Left kidney (tissue), 2 donors: ENCODE data around the gene TGFBRAP1. TPM values are rescaled to one million over a fixed set of nuclear protein-coding genes. Genes with fewer than 3 reads are reported as not detected.
"Not testable (repeated sequence)": the region's sequence is repeated elsewhere in the genome, so short reads cannot be mapped to it uniquely, and the experiment has no call there.

Source experiments
- DNase-seq: peaks from one replicate; pipeline ENCODE4 v3.0.0-alpha.2; 2013
- polyA plus RNA-seq: library from polyadenylated mRNA; unstranded; fragments of 120-200 nt; gene quantifications from one replicate; pipeline ENCODE4 v1.2.1, GENCODE V29; 2013; ENCODE audit not compliant: insufficient read length

Gene TGFBRAP1
- polyA plus RNA-seq, 1 donor: 15.8 TPM

DNA sequence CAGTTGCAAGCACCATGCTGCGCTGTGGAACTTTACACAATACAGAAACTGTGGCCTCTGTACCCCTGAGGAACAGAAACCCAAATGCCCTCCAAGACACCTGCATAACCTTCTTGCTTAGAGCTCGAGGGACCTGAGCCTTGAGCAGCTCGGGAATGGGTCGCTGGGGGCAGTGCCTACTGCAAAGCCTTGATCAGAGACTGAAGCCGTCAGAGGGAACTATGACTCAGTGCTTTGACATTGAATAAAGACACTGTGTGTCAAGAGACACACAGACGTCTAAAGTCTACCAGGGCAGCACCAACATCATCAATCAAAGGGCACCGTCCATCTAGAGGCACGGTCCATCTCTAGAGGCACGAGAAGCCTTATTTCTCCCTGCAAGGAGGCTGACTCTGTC, 57.4 kb downstream of the TGFBRAP1 start:
- no peak for DNase-seq

DNA sequence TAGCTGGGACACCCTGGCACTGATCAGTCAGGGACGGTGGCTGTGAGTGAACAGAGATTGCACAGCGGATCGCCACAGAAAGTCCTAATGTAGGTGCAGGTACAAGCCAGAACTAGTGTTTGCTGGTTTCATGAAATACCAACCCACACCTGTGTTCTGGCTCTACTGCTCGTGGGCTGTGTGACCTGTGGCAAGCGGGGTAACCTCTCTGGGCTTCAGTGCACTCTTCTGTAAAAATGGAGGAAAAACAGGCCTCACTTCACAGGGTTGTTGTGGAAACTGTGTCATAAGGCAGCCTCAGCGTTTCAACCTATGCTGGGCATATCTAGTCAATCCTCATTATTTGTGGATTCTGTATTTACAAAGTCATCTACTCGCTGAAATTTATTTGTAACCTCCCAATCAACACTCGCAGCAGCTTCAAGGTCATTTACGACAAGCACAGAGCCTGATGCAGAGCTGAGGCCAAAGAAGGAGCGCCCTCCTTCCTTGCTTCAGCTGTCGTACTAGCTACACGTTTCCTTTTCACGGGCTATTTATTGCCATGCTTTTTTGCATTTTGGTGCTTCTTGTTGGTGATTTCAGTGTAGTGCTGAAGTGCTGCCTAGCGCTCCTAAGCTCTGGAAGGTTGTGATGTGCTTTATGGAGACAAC, 58.0 kb downstream of the TGFBRAP1 start:
- DNase-seq: no peak

DNA sequence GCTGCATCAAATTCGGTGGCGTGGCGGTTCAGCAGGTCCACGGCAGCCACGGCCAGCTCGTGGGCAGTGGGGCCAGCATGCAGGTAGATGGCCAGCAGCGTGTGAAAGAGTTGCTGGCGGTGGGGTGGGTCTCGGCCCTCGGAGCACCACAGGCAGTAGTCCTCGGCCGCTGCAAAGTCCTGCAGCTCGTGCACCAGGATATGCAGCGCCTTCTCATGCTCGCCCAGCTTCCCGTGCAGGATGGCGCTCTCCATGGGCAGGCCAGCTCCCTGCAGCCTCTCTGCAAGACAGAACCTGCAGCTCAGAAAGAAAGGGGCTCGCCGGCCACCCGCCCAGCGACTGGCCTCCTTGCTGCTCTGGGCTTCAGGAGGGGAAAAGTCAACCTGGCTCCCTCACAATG, 60.1 kb downstream of the TGFBRAP1 start:
- no peak for DNase-seq

DNA sequence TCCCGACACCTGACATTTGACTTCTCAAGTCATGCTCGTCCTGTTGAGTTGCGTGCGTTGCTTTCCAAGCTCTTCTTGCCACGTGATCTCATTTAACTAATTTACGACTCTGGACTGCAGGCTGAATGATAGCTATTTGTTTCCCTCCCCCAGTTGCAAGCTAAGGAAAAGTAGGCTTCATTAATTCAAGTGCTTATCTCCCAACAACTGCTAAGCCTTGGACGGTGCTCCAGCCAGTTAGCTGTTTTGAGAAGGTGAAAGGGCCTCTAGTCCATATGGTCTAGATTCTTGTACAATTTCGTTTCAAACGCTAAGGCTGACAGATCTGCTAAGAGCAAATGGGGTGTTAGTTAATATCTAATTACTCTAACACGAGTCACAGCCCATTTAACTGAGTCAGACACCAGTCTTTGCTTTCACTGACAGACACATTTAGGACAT, 66.9 kb downstream of the TGFBRAP1 start:
- peak; percentile 66 for DNase-seq

DNA sequence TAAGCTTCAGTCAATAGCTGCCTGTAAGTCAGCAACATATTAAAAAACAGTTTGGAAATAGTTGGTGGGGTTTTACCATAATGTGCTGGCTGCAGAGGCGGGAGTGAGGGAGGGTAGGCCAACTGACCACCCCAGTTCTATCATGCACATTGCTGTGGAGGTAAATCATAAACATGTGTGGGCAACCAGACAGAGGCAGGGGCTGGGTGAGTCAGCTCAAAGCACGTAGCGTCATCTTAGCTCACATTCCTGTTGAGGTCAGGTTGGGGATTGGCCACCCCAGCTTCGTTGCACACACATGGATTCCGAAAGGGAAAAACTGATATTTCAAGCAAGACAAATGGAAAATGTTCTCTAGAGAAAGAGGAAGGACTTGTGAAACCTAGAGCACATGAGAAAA, 68.5 kb downstream of the TGFBRAP1 start:
- DNase-seq: no peak

DNA sequence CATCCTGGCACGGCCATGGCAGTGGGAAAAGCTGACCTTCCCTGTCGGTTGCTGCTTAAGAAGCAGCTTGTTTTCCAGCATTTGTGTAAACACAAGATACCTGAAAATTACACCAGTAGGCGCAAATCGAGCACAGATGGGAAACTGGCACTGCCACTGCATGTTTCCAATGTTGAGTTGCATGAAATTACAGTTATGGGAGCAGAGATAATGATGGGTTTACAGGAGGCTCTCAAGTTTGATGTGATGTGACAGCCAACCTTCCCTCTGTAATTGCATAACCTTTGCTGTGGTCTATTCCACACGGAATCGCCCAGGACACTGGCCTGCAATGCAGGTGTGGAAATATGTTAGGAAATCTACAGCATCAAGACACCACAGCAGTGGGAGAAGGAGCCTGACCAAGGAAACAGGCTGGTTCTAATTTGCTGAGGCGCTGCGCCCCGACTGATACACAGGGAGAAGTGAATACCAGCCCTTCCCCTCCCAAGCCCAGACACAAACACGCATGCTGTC, 70.6 kb downstream of the TGFBRAP1 start:
- no peak for DNase-seq

DNA sequence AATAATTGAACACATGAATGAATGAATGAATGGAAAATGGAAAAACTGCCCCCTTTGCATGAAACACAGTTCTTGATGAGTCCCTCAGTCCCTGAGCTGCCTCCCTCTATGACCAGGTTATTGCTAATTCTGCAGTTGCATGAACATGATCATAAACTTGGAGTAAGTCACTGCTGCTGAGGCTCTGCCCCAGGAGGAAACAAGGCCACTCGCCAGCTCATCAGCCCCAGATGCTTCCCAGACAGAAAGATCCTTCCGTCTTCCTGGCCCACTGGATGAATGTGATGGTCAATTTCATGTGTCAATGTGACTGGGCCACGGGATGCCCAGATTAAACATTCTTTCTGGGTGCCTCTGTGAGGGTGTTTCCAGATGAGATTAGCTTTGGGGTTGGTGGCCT, 71.6 kb downstream of the TGFBRAP1 start:
- DNase-seq: no peak

DNA sequence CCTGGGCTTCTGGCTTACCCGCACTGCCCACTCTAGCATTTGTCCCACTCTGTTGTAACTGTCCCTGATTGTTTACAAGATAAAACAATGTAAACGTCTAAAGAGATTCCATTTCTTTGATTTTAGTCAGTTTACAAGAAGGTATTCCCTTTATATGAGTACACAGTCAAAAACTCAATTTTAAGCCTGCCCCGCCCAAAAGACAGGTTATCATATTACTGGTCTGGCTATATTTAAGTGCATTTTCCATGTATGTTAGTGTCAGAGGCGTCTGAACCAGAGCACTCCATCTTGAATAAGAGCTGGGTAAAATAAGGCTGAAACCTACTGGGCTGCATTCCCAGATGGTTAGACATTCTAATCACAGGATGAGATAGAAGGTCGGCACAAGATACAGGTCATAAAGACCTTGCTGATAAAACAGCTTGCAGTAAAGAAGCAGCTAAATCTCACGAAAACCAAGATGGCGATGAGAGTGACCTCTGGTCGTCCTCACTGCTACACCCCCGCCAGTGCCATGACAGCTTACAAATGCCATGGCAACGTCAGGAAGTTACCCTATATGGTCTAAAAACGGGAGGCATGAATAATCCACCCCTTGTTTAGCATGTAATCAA, 73.0 kb downstream of the TGFBRAP1 start:
- no peak for DNase-seq

DNA sequence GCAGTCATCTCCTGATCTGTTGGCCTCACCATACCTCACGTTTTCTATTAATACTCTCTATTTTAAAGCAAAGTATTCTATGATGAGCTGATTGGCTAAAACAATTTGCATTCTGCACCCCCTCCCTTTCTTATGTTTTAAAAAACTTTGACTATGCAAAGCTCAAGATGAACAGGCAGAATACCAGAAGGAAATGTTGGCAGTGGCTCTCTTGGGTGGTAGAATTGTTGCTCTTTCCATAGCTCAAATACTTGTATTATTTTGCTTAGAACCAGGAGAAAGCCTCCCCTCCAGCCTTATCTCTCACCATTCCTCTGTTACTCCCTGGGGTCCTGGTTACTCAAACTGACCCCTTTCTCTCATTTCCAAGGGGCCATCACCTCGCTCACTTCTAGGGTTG, 73.6 kb downstream of the TGFBRAP1 start:
- DNase-seq: no peak

DNA sequence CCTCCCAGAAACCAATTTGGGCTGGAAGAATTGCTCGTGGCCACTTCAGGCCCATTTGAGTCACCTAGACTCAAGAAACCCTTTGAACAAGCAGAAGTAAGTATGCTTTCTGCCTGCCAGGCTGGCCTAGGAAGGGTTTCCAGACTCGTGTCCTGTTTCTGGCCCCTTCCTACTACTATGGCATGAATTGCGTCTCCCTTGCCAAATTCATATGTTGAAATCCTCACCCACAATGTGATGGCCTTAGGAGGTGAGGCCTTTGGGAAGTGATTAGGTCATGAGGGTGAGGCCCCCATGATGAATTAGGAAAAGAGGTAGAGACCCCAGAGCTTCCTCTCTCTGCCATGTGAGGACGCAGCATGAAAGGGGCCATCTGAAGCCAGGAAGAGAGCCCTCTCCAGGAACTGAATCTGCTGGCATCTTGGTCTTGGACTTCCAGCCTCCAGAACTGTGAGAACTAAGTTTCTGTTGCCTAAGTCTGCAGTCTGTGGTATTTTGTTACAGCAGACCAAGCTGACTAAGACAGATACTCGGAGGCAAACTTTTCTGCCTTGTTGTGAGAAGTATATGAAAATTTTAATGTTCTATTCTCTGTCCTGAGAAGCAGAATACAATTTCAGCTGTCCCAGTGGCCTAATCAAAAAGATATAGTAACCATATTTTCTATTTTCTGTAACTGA, 74.9 kb downstream of the TGFBRAP1 start:
- no peak for DNase-seq

DNA sequence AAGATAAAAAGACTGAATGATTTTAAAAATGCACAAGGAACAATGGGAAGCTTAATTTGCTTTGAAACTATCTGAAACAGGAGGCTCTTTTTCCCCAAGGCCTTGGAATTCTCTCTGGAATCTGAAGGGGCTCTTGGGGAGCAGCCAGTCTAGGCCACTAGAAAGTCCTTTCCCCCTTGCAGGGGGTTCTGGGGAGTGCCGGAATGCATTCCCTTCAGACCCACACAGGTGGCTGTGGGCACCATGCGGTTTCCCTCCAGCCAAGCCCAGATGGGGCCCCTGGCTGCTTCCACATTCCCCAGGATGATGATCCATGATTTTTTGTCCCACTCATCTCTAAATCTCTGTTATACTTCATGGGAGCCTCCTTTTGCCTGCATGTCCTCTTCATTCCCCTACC, 77.3 kb downstream of the TGFBRAP1 start:
- no peak for DNase-seq

DNA sequence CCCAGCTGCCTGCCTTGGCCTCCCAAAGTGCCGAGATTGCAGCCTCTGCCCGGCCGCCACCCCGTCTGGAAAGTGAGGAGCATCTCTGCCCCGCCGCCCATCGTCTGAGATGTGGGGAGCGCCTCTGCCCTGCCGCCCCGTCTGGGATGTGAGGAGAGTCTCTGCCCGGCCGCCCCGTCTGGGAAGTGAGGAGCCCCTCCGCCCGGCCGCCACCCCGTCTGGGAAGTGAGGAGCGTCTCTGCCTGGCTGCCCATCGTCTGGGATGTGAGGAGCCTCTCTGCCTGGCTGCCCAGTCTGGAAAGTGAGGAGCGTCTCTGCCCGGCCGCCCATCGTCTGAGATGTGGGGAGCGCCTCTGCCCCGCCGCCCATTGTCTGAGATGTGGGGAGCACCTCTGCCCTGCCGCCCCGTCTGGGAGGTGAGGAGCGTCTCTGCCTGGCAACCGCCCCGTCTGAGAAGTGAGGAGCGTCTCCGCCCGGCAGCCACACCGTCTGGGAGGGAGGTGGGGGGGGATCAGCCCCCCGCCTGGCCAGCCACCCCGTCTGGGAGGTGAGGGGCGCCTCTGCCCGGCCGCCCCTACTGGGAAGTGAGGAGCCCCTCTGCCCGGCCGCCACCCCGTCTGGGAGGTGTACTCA, 78.4 kb downstream of the TGFBRAP1 start:
- not testable (repeated sequence) for DNase-seq

DNA sequence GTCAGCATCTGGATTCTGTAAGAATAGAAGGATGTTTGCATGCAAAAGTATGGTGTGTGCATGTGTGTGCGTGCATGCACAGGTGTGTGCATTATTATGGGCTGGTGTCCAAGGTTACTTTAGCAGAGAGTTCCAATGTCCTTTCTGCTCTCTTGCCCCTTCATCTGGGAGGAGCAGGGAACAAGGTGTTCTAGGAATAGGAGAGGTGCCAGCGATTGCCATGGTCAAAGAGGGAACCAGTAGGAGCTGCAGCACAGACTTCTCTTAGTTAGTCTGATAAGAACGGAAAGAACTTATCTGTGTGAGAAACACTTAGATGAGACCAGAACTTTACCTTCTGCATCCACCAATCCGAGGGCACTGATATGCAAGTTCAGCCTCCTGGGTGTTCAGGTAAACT, 79.6 kb downstream of the TGFBRAP1 start:
- DNase-seq: no peak

DNA sequence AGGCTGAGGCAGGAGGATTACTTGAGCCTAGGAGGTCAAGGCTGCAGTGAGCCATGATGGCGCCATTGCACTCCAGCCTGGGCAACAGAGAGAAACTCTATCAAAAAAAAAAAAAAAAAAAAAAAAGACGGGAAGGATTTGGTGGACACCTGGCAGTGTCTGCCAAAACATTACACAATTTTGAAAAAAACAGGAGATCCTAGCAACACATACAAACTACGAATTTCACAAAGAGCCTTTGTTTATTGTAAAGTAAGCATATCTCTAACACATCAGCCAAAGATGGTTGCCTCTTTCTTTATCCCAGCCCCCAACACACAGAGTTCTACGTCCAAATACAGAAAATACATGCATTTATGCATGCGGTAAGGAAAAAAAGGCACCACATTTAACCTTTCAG, 80.4 kb downstream of the TGFBRAP1 start:
- DNase-seq: no peak

DNA sequence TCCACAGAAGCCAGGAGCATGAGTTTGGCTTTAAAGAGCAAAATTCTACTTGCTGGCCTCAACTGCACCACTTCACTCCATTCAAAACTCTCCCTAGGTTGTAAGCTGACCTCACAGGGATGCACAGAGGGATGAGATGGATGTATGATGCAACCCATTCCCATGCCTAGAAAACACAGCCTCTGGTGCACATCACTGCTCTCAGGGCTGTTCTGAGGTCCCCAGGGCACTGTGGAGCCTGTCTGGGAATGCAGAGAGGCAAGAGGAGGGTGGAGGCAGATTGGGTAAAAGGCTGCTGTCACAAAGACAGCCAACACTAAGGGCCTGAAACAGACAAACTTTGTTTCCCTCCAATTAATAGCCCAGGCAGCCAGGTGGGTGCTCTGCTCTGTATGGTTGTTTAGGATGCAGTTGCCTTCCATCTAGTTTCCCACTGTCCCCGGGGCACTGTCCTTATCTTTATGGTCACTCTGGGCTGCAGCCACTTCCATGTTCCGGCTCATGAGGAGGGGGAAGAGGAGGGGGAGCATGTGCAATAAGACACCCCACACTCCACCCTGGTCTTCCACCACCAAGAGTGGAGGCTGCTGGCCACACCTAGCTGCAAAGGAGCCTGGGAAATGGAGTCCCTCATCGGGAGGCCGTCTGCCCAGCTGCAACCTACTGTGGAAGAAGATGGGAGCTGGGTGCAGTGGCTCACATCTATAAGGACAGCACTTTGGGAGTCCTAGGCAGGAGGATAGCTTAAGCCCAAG, 81.0 kb downstream of the TGFBRAP1 start:
- DNase-seq: no peak

DNA sequence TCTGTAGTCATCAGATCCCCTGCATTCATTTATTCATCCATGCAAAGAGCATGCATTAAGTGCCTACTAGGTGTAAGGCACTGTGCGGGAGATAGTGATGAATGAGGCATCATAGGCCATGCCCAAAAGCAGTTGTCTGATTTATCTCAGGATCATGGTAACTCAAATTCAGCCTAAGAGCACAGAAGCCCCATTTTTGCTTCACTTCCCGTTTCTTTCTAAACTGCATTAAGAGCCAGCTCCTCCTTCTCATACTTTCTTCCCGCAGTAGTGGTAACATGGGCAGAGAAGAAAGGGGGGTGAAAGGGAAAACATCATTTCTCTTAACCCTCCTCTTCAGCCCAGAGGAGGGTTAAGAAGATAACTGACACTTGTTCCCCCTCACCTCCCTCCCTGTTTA, 85.1 kb downstream of the TGFBRAP1 start:
- DNase-seq: no peak

DNA sequence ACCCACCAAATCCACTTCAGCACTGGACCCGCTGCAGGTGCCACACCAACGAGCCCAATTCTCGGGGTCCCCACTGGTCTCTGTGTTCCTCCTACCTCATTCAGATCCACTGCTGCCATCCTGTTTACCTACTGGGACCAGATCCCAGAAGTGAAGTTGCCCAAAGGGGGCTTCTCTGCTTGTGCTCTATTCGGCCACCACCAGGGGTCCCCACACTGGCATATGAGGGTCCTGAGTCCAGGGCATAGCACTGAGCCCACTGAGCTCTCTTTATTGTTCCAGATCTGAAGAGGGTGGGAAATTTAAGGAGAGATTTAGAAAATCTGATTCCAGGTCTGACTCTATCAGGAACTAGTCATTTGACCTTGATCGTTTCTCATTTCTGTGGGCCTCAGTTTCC, 85.6 kb downstream of the TGFBRAP1 start:
- DNase-seq: no peak

DNA sequence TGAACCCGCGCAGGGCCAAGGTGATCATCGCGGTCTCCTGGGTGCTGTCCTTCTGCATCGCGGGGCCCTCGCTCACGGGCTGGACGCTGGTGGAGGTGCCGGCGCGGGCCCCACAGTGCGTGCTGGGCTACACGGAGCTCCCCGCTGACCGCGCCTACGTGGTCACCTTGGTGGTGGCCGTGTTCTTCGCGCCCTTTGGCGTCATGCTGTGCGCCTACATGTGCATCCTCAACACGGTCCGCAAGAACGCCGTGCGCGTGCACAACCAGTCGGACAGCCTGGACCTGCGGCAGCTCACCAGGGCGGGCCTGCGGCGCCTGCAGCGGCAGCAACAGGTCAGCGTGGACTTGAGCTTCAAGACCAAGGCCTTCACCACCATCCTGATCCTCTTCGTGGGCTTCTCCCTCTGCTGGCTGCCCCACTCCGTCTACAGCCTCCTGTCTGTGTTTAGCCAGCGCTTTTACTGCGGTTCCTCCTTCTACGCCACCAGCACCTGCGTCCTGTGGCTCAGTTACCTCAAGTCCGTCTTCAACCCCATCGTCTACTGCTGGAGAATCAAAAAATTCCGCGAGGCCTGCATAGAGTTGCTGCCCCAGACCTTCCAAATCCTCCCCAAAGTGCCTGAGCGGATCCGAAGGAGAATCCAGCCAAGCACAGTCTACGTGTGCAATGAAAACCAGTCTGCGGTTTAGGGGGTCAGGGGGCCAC, 87.1 kb downstream of the TGFBRAP1 start:
- DNase-seq: no peak

DNA sequence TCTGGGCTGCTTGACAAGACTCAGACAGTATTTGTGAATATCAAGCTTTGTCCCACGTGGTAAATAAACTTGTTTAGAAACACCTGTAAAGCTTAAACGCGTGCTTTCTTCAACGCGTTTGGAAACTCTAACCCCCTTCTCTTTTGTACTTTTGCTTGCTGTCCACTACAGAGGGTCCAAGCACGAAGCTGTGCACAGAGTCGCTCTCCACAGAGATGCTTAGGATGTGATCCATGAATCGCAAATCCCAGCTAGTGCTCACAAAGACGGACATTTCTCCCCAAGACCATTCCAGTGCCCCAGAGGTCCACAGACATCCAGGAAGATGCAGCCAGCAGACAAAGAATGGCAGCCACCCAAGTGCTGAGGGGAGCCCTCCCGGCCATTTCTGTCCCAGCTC, 88.1 kb downstream of the TGFBRAP1 start, which contains the start of gene GPR45:
GPR45 (plus strand) TSS at position 301 of the 400 bp plus-strand sequence. CDS start 116 bp downstream, outside the sequence.
- DNase-seq: no peak

DNA sequence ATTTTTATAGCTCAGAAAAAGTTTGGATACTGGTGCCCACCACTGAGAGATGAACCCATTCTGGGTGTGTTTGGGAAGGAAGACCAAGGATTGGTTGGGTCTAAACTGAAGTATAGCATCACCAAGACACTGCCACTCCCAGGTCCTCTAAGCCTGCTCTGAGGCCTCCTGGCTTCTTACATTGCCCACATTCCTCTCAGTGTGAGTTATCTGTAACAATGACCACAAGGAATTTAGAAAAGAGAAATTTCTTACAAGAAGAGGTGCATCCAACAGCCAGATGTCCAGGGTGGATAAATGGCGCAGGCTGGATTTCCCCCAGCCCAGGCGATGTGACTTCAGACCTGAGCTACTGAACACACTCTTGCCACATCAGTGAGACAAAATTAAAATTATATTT, 89.6 kb downstream of the TGFBRAP1 start:
- no peak for DNase-seq

DNA sequence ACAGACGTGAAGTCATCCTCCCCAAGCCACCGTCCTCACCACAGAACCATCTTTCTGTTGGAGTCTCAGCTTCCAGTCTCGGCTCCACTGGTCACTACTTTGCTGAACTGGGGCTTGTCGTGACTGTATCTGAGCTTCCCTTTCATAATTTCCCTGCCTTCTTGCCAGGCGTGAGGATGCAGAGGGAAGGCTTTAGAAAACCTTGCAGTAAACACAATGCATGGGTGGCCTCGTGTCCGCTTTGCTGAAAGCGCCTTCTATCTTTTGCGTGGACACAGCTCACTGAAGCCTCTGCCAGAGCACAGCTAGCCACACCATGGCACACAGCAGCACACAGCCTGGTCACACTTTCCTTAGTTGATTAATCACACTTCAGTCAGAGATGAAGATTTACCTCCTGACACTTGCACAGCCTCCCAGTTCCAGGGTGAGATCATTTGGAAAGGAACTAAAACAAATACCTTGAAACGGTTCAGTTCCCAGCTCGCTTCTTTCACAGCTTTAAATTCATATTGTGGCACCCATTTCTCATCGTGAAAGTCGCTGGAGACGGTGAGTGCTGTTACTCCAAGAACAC, 90.8 kb downstream of the TGFBRAP1 start:
- DNase-seq: no peak
